ENCODE measurements around the gene FBXL16.
A peak's percentile ranks its signal among the peaks of the same experiment; 100 is the strongest.

FBXL16 gene

DNA sequence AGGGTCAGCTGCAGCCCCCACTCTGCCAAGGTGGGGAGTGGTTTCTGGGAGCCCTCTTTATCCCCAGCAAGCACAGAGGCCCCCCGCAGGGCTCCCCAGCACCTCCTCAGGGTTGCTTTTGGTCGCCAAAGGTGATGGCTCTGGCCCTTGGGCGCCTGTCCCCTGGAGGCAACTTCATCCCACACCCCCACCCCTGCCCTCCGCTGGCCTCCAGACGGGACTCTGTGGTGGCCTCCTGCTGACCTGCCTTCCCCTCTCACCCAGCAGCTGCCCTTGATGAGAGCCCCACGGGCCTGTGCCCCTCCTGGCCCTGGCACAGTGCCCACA lies 45.5 kb downstream of the FBXL16 start:
- no peak for DNase-seq

DNA sequence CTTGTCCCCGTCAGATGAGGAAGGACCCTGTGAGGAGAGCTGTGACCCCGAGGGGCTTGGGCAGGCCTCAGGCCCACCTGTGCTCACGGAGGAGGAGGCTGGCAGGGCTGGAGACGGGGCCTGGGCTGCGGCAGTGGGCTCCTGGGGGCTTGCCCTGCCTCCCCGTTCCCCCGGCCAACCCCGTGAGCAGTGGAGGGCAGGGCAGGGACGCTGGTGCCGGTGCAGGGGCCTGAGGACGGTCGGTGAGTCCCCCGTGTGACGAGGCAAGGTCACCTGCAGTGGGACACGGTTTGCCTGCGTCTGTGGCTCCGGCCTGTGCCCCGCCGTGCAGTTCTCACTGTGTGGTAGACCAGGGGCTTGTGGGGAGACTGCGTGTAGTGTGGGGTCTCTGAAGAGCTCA lies 46.0 kb downstream of the FBXL16 start:
- DNase-seq = no peak

DNA sequence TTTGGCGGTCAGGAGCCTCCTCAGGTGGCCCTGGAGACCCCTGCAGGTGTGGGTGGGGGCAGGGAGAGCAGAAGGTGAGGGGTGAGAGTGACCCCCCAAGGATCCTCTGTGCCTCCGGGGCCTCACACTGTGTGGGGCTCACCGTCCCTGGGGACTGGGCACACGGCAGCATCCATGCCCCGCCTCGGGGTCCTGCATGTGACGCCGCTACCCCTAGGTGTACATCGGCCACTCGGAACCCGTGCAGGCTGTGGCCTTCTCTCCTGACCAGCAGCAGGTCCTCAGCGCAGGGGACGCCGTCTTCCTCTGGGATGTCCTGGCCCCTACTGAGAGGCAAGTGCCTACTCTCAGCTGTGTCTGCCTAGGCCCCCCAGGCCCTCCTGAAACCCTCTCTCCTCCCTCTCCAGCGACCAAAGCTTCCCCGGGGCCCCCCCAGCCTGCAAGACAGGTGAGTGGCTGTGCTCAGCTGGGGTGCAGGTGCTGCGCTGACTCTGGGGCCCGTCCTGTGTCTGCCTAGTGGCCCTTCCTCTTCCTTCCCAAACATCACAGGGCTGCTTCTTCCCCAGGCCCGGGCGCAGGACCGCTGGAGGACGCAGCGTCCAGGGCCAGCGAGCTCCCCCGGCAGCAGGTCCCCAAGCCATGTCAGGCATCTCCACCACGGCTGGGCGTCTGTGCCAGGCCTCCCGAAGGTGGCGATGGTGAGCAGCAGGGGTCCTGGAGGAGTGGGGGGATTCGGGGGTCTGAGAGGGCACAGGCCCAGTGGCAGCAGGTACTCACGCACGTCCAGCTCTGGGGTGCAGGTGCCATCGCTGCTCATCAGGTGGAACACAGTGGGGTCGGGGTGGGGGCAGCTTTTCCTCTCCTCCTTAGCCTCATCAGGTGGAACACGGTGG lies 46.7 kb downstream of the FBXL16 start:
- DNase-seq = no peak

DNA sequence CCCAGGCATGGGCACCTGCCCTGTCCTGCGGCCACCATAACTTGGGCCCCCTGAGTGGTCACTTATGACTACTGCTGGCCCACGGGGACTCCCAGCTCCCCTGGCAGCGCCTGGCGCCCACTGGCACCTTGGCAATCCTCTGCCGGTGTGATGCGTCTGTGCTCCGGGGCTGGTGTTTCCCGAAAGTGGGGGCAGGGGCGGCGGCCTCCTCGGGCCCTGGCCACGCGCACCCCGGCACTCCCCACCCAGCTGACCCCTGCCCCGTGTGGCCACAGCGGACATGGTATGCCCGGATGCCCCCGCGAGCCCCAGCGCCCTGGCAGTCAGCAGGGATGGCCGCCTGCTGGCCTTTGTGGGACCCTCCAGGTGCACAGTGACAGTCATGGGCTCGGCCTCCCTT lies 48.1 kb downstream of the FBXL16 start:
- no peak for DNase-seq

DNA sequence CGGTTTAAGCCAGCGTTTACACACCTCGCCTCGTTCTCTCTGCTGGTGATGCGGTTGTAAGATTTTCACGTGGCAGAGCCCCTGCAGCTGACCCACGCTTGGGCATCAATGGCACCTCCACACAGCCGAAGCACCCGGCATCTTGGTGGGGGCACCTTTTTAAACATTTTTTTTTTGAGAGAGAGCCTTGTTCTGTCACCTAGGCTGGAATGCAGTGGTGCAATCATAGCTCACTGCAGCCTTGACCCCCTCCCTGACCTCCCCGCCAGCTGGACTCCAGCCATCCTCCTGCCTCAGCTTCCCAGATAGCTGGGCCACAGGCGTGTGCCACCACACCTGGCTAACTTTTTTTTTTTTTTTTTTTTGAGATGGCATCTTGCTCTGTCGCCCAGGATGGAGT lies 51.6 kb downstream of the FBXL16 start:
- DNase-seq = no peak

DNA sequence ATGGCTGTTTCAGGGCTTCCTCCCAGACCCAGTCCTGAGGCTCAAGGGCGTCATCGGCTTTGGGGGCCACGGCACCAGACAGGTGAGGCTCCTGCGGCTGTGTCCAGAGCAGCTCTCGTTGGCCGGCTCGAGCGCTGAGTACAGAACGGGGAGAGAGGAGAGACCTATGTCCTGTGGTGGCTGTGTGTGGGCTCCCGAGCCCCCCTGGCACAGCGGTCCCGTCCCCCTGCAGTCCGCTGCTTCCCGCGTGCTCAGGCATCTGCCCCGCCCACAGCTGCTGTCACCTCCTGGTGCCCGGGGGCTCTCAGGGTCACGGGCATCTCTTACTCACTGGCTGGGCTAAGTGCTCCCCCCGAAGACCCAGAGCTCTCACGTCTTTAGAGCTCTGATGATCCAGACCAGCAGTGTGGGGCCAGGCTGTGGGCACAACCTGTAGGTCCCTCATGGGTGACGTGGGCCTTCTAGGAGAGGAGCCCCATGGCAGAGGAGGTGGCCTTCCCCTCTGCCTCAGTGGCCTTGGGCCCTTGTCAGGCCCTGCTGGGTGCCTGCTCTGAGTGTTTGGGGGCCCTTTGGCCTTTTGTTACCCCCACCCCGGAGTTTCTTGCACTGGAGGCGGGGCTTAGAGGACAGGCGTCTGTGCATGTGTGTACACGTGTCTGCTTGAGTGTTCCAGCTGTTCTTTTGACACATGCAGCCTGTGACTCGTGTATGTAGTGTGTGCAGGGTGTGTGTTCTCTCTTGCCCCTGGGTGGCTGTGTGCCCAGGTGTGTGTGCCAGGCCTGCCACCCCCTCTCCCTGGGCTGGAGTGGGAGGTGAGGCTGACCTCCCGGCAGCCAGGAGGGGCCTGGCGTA lies 52.9 kb downstream of the FBXL16 start:
- no peak for DNase-seq

DNA sequence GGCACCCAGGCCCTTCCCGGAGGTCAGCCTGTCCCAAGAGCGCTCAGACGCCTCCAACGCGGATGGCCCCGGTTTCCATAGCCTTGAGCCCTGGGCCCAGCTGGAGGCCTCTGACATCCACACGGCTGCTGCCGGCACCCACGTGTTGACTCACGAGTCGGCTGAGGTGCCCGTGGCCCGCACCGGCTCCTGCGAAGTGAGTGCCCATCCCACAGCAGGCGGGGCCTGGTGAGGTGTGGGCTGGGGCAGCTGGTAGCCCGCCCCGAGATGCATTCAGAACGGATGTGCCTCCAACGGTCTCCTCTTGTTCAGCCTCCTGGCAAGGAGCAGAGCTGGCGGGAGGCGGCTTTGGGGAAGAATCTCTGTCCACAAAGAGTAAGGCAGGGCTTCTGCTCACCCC lies 53.8 kb downstream of the FBXL16 start:
- no peak for DNase-seq

DNA sequence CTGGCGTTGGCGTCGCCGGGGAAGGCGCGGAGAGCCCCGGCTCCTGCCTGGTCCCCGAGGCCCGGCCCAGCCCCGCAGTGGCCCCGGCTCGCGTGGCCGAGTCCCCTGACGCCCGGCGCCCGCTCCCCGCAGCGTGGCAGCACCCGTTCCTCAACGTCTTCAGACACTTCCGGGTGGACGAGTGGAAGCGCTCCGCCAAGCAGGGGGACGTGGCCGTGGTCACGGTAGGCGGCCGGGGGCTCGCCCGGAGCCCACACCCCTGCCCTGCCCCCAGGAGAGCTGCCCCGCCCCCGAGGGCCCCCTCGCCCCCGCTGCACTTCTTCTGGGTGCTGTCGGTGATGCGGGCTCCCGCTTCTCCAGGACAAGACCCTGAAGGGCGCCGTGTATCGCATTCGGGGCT lies 56.0 kb downstream of the FBXL16 start:
- peak; percentile 37 for DNase-seq

DNA sequence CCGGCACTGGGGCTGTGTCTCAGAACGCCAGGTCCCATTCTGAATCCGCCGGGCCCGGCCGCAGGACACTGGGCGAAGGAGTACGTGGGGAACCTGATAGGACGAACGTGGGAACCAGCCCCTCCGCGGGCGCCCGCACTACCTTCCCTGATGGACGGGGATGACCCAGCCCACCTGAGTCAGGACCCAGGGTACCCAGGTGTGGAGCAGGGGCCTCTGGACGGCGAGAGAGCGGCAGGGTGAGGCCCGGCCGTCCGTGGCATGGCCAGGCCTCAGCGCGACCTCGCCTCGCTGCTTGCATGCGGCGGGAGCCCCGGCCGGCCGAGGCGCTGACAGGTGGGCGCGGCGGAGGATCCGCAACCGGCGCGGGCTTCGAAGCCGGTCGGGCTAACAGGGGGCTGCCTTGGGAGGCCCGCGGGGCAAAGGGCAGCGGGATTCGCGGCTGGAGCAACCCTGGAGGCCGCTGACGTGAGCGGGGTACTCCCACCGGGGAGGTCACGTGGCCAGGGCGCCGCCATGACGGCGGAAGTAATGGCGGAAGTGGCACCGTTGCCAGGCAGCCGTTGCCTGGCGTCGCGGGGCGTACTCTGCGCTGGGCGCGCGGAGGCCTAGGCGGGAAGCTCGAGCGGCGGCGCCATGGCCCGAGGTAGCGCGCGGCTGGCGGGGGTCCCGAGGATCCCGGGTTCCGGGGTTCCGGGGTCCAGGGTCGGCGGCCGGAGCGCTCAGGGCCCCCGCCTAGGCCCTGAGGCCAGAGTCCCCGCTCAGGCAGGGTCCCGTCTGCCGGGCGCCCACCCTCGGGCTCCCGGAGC lies 56.6 kb downstream of the FBXL16 start, which contains the start of gene WDR90:
WDR90 (plus strand) TSS at position 585 of the 809 bp plus-strand sequence; CDS start at position 637, 52 bp downstream.
- peak; percentile 94 for DNase-seq

DNA sequence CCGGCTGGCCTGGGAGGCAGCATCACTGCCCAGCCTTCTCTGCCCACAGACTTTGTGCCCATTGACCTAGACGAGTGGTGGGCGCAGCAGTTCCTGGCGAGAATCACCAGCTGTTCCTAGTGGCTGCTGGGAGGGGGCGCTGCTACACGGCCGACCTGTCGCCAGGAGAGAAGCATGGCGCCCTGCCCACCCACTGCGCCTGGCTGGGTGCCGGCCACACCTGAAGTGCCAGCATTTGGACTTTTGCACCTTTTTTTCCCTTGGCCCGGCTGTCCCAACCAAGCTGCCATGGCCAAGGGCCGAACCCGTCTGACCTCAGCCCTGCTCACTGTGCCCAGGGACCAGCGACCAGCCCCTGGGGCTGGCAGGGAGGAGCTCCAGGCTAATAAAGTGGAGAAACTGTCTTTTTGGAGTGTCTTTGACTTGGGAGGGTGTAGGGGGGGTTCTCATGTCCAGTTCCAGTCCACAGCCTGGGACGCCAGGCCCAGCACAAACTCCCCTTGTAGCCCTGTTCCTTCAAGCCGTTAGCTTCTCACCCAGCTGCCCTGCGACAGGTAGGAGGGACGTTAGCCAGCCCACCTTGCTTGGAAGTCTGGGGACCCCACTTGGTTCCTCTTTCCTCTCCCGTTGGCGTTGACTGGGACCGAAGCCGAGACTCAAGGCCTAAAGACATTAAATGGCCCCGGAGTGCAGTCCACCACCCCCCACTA lies 57.4 kb downstream of the FBXL16 start:
- peak; percentile 51 for DNase-seq

DNA sequence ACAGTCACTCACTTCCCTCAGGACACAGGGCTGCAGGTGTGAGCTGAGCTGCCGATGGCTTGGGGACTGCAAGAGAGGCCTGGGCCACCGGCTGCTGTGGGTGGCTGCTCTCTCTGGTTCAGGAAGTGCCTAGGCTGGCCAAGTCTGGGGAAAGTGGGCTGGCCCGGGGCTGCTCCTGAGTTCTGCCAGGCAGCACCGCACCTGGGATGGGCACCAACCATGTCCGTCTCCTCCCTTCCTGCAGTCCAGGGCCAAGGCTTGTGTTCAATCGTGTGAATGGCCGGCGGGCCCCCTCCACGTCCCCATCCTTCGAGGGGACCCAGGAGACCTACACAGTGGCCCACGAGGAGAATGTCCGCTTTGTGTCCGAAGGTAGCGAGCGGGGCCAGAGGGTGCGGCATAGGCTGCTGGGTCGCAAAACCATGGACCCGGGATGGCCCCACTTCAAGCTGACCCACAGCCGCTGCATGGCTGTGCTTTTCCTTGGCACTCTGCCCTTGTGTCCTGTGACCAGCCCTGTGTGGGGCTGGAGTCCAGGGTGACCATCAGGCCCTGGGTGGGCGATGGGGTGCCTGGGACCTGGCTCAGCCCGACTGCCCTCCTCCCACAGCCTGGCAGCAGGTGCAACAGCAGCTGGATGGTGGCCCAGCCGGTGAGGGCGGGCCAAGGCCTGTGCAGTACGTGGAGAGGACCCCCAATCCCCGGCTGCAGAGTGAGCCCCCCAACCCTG lies 58.3 kb downstream of the FBXL16 start:
- DNase-seq = no peak

DNA sequence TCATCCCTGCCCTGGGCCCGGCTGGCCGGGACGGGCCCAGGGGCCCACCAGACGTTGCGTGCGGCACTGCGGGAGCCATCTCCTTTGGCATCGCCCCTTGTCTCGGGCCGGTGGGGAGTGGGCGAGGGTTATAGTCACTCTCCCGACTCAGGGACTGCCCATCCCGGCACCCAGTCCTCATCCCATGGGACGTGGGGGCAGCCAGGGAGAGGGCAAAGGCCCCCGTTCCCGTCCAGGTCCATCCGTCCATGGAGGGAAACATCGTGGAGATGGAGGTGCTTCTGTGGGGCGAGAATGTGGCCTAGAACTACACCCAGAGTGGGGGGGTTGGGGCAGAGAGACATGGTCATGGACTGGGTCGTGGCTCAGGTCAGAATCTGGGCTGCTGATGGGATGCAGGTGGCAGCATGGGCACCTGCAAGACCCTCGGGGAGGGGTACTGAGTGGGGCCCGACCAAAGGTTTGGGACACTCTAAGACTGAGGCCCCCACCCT lies 58.9 kb downstream of the FBXL16 start:
- DNase-seq = no peak

DNA sequence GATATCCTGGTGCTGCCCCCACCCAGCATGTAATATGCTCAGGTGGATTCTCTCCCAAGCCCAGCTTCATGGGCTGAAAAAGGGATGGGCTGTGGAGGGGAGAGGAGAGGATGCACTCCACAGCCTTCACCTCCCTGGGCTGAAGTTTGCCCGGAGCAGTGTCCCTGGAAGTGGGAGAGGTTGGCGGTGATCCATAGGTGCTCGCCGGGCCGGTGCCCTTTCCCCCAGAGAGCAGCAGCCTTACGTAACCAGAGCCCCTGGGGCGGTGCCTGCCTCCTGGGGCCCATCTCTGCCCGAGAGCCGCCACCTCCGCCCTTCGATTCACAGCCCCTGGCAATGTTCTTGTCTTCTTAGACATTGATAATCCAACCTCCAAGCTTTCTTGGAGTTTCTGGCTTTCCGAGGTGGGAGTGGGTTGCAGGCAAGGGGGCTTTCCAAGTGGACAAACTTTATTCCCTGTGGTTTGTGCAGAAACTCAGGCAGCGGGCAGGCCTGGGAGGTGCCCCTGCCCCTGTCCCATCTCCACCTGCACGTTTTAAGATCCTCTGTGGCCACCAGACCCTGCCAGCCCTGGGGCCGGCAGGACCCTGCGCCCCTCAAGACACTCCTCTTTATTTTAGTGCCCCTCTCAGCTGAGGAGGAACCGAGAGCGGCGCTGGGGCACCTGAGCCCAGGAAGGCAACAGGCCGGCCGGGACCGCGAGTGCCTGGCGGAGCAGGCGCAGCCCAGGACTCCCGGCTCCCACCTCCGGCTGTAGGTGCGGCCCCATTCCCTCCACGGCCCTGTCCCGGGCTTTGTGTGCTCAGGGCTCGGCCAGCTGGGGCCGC lies 59.5 kb downstream of the FBXL16 start:
- no peak for DNase-seq

DNA sequence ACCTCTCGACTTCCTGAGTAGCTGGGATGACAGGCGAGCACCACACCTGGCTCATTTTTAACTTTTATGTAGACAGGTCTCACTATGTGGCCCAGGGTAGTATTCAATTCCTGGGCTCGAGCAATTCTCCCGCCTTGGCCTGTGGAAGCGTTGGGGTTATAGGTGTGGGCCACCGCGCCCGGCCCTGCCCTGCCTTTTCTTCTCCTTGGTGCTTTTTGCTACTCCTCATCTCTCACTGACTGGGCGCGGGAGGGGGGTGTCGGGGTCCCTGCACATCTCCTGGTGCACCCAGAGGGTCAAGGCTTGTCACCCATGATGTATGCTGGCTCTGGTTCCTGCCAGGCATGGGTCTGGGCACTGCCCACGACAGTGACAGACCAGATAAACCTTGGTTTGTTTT lies 61.0 kb downstream of the FBXL16 start:
- DNase-seq = no peak

DNA sequence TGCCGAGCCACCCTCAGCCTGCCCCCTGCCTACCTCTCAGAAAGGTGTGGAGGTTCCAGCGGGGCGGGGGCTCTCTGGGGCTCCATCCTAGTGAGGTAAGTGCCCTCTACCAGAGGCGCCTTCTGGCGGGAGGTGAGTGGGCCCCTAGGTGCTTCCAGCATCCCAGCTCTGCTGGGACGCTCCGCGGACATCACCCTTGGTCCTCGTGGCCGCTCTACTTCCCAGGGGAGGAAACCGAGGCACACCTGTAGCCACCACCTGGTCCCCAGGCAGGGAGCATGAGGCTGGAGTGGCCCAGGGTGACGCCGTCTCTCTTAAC lies 62.6 kb downstream of the FBXL16 start:
- no peak for DNase-seq

Measured in NCI-H146 (cell line).